ENCODE results near the gene POLE.

GRCh38 chr12:132730353-132730752 lies 43.2 kb upstream of the POLE start:
- TF ChIP-seq CTCF (IDR thresholded peaks at IDR 0.05; ENCODE audit: low read depth, low read length) (no peak), EZH2phosphoT487 (IDR thresholded peaks at IDR 0.05; ENCODE audit: low read depth) (no peak)
